HepG2 (cell line): Measurements from ENCODE around the gene DPM2.

Source experiments
- KDM5A ChIP-seq: fragments of 200-600 bp; sonication (generic); IDR thresholded peaks from 2 replicates; pipeline ENCODE4 v1.7.0; 2018; ENCODE audit warnings: antibody characterized with exemption, mild to moderate bottlenecking, low read length, borderline replicate concordance
- POLR2AphosphoS5 ChIP-seq: IDR thresholded peaks from 2 replicates; pipeline ENCODE4 v1.6.1; 2012; ENCODE audit warnings: low read depth, low read length
- SP4 ChIP-seq: sonication (generic); formaldehyde crosslinking; IDR thresholded peaks from 2 replicates; pipeline ENCODE4 v1.8.1; 2023; ENCODE audit warnings: mild to moderate bottlenecking, missing genetic modification reagents
- SRSF1 ChIP-seq: fragments of 200-400 bp; formaldehyde crosslinking; optimal IDR thresholded peaks from 2 replicates; pipeline ENCODE3; 2017; ENCODE audit warnings: mild to moderate bottlenecking, low read depth, low read length, moderate library complexity
- ZBTB43 ChIP-seq: sonication (generic); formaldehyde crosslinking; conservative IDR thresholded peaks from 2 replicates; pipeline ENCODE4 v1.4.0; 2020; ENCODE audit warnings: missing genetic modification reagents
- ZHX1 ChIP-seq: sonication (generic); formaldehyde crosslinking; IDR thresholded peaks from 2 replicates; pipeline ENCODE4 v1.8.1; 2022; ENCODE audit warnings: low read depth, mild to moderate bottlenecking, missing genetic modification reagents
- ZNF335 ChIP-seq: sonication (generic); formaldehyde crosslinking; IDR thresholded peaks from 2 replicates; pipeline ENCODE4 v1.4.0; 2020; ENCODE audit warnings: missing genetic modification reagents
- ZNF569 ChIP-seq: sonication (generic); formaldehyde crosslinking; IDR thresholded peaks from 2 replicates; pipeline ENCODE4 v1.5.0; 2020; ENCODE audit warnings: mild to moderate bottlenecking, missing genetic modification reagents, moderate library complexity, borderline replicate concordance
- ZNF768 ChIP-seq: sonication (generic); formaldehyde crosslinking; IDR thresholded peaks from 2 replicates; pipeline ENCODE4 v1.4.0; 2020; ENCODE audit warnings: missing genetic modification reagents

DNA sequence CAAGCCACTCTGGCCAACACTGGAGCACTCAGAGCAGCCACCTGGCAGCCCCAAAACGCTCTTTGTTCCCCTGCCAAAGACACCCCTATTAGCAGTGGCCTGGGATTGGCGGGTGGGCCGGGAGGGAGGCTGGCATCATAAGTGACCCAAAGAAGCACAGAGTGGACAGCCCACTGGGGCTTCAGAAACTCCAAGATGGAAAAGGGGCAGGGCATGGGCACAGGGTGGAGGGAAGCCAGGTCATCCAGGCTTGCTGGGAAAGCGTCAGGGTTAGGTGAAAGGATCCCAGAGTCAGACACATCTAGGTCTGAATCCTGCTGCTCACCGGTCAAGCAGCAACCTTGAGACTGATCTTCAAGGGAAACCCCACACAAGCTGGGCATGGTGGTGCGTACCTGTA, 28.3 kb upstream of the DPM2 start:
- no peak for TF ChIP-seq ZNF768 (CRISPR knock-in tag)
- no peak for TF ChIP-seq SRSF1
- TF ChIP-seq ZNF335: no peak
- TF ChIP-seq ZHX1 (CRISPR knock-in tag): no peak
- TF ChIP-seq ZNF569 (CRISPR knock-in tag): no peak
- no peak for TF ChIP-seq POLR2AphosphoS5
- TF ChIP-seq SP4 (CRISPR knock-in tag): no peak
- no peak for TF ChIP-seq ZBTB43 (CRISPR knock-in tag)
- no peak for TF ChIP-seq KDM5A
